ENCODE measurements around the gene FAM222B.

Gene FAM222B

DNA sequence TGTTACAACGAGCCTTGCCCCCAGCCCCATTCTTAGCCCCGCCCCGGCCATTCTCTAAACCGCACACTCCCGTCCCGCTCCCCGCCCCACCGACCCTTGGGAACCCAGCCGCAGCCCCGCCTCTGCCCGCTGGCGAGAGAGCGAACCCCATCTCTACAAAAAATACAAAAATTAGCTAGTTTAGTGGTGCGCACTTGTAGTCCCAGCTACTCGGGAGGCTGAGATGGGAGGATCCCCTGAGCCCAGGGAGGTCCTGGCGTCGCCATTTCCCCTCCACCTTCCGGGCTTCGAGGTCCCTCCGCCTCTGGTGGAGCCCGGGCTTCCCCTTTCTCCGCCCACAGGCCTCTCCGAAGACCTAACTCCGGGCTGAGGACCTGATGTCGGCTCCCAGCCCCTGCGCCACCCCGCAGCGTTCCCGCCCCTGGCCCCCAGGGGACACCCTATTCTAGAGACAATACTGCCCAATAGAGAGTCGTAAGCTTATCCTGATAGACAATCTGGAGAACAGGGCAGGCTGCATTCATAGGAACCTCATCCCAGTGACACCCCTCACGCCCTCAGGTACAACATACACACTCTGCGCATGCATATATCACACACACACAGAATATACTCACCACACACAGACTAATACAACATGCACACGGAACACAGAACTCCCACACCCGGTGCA is 130.4 kb downstream of the FAM222B start:
- DNase-seq (ENCODE audit: low read depth): no peak

GRCh38 chr17:28711723-28712031 is 130.9 kb downstream of the FAM222B start, which contains the start of gene PROCA1:
Gene PROCA1 (minus strand): TSS chr17:28711888. CDS start chr17:28711660, 228 bp downstream.
- no peak for DNase-seq (ENCODE audit: low read depth)

- no peak for DNase-seq (ENCODE audit: low read depth)
Observed at GRCh38 chr17:28710861-28711722, 131.5 kb downstream of the FAM222B start.

DNA sequence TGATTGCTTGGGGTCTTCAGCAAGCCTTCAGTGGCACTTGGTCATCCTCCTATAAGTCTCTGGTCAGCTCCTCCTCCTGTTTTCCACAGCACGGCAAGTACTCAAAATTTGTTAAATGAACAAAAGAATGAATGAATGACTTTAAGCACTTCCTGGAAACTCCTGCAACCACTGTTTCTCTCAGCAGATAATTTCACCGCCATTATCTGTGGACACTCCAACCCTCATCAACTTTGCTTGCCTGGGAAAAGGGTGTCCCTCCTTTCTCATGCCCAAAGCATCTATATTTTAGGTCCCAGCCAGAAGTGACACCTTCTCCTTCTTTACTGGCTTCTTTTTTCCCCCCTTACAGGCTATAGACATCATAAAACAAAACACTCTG is 135.3 kb downstream of the FAM222B start:
- DNase-seq (ENCODE audit: low read depth): no peak

GRCh38 chr17:28706471-28707338 is 135.9 kb downstream of the FAM222B start:
- DNase-seq (ENCODE audit: low read depth): no peak
